B cell (primary cell): ENCODE data around the gene PTN.

Experiments used
- CTCF ChIP-seq: fragments of 200-600 bp; IDR thresholded peaks from one replicate; pipeline ENCODE4 v1.8.0; 2022; ENCODE audit warnings: antibody characterized with exemption, mild to moderate bottlenecking
- EZH2 ChIP-seq: IDR thresholded peaks from 2 replicates; pipeline ENCODE4 v1.6.1; 2012; ENCODE audit warnings: borderline replicate concordance, low read depth, mild to moderate bottlenecking, moderate library complexity, low read length; ENCODE audit not compliant: insufficient read depth, poor library complexity, severe bottlenecking

- TF ChIP-seq CTCF (no peak), EZH2 (no peak)
These were observed 14.1 kb downstream of the PTN start for GRCh38 chr7:137329411-137329810.
